Measurements from ENCODE around the gene P4HA3. TPM values are rescaled to one million over a fixed set of nuclear protein-coding genes. Genes with fewer than 3 reads are reported as not detected.

Gene P4HA3
- total RNA-seq, 1 experiment from 2014 or later, result 0.91 TPM

DNA sequence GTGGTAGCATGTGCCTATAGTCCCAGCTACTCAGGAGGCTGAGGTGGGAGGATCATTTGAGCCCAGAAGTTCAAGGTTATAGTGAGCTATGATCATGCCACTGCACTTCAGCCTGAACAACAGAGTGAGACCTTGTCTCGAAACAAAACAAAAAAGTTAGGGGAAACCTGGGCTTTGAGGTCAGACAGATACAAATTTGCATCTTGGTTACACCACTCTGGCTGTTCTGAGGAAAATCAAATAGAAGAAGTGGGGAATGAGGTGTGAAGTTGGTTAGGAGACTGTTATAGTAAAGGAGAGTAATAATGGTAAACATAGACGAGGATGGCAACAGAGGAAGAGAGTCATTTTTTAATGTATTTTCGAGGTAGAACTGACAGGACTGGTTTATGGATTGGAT, 77.8 kb downstream of the P4HA3 start:
- Histone ChIP-seq H4K20me1 (ENCODE audit: insufficient read depth) (no peaks in the 10 kb centered on the region), H2AFZ (ENCODE audit: low read depth, low read length, poor library complexity, severe bottlenecking) (no peak overlapping the region), H3K79me2 (ENCODE audit: insufficient read depth, low read length) (no peaks in the 10 kb centered on the region), H3K9ac (ENCODE audit: low read length) (no peak overlapping the region), H3K36me3 (ENCODE audit: control insufficient read depth in 1 of 2, insufficient read depth in 2 of 2, low read length in 2 of 2) (peaks cover 31 to 41% of the 10 kb centered on the region in 2 experiments), H3K4me3 (replicated peaks in 1 of 2; ENCODE audit: low read depth in 1 of 2, low read length in 2 of 2) (no peak overlapping the region), H3K9me3 (ENCODE audit: control insufficient read depth in 1 of 2, insufficient read depth in 1 of 2, low read depth in 1 of 2, low read length in 2 of 2) (no peaks in the 10 kb centered on the region), H3K9me2 (ENCODE audit: insufficient read depth) (no peaks in the 10 kb centered on the region), H3K4me2 (ENCODE audit: low read length) (no peak overlapping the region), H3K4me1 (ENCODE audit: control insufficient read depth in 1 of 2, insufficient read depth in 2 of 2, low read length in 2 of 2) (no peaks in the 10 kb centered on the region), H3K27ac (ENCODE audit: low read depth, low read length) (no peak overlapping the region), H3K27me3 (ENCODE audit: insufficient read depth, low read length) (no peaks in the 10 kb centered on the region)
- no peak for TF ChIP-seq ZNF274 (IDR thresholded peaks at IDR 0.05; ENCODE audit: low read depth, low read length)
- TF ChIP-seq, protein P1, sequence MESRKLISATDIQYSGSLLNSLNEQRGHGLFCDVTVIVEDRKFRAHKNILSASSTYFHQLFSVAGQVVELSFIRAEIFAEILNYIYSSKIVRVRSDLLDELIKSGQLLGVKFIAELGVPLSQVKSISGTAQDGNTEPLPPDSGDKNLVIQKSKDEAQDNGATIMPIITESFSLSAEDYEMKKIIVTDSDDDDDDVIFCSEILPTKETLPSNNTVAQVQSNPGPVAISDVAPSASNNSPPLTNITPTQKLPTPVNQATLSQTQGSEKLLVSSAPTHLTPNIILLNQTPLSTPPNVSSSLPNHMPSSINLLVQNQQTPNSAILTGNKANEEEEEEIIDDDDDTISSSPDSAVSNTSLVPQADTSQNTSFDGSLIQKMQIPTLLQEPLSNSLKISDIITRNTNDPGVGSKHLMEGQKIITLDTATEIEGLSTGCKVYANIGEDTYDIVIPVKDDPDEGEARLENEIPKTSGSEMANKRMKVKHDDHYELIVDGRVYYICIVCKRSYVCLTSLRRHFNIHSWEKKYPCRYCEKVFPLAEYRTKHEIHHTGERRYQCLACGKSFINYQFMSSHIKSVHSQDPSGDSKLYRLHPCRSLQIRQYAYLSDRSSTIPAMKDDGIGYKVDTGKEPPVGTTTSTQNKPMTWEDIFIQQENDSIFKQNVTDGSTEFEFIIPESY (IDR thresholded peaks at IDR 0.05; ENCODE audit: extremely low read depth, insufficient replicate concordance, low read length), result no peak
- no peak for TF ChIP-seq POLR2A (IDR thresholded peaks at IDR 0.05; ENCODE audit: borderline replicate concordance, extremely low read depth, insufficient read depth, insufficient read length)
- TF ChIP-seq ELF1 (IDR thresholded peaks at IDR 0.05; ENCODE audit: borderline replicate concordance, low read depth), result no peak
- no peak for TF ChIP-seq RAD21 (IDR thresholded peaks at IDR 0.05; ENCODE audit: low read depth)
- TF ChIP-seq YY1 (IDR thresholded peaks at IDR 0.05; ENCODE audit: extremely low read depth, insufficient replicate concordance, low read depth, low read length), result no peak
- TF ChIP-seq SRF (IDR thresholded peaks at IDR 0.05; ENCODE audit: low read depth), result no peak
- TF ChIP-seq FOSL1 (IDR thresholded peaks at IDR 0.05; ENCODE audit: low read depth), result no peak
- TF ChIP-seq CBX3 (IDR thresholded peaks at IDR 0.05; ENCODE audit: low read depth), result no peak
- TF ChIP-seq, protein P2, sequence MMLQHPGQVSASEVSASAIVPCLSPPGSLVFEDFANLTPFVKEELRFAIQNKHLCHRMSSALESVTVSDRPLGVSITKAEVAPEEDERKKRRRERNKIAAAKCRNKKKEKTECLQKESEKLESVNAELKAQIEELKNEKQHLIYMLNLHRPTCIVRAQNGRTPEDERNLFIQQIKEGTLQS (IDR thresholded peaks at IDR 0.05), result no peak
- no peak for TF ChIP-seq MAX (IDR thresholded peaks at IDR 0.05)
- no TSS peak for BruUV-seq (replicated peaks)
- no peak for DNase-seq (ENCODE audit: low read depth, low spot score)
- CTCF ChIA-PET, result no interaction called here
- POLR2A ChIA-PET, result no interaction called here
- RAD21 ChIA-PET (ENCODE audit: low non-redundant PET in 1 of 2, low total read pairs in 2 of 2, uncharacterized antibody in 2 of 2, unreplicated experiment in 2 of 2), result no interaction called here
- no peak for ATAC-seq
- intact Hi-C loops (cut with micrococcal nuclease), result no loop called here
